Lower leg skin (tissue), 3 donors: ENCODE measurements around the gene IMP4.

Experiments used
- CTCF ChIP-seq, 3 donors: fragments of 450-650 bp; IDR thresholded peaks; one replicate each; pipeline ENCODE4 v1.5.1; 2016; ENCODE audit warnings: antibody characterized with exemption in 3 of 3, mild to moderate bottlenecking in 3 of 3, moderate library complexity in 2 of 3
- POLR2A ChIP-seq, 2 donors: fragments of 450-650 bp; IDR thresholded peaks; one replicate each; pipeline ENCODE4 v1.6.1; 2016 to 2017; ENCODE audit warnings: antibody characterized with exemption in 2 of 2, mild to moderate bottlenecking in 1 of 2, moderate library complexity in 1 of 2

GRCh38 chr2:130373808-130374365, 31.2 kb downstream of the IMP4 start:
- TF ChIP-seq CTCF (IDR thresholded peaks at IDR 0.05) = no peak
- no peak for TF ChIP-seq POLR2A (IDR thresholded peaks at IDR 0.05)
